ENCODE measurements around the gene CRNN.

Gene CRNN

DNA sequence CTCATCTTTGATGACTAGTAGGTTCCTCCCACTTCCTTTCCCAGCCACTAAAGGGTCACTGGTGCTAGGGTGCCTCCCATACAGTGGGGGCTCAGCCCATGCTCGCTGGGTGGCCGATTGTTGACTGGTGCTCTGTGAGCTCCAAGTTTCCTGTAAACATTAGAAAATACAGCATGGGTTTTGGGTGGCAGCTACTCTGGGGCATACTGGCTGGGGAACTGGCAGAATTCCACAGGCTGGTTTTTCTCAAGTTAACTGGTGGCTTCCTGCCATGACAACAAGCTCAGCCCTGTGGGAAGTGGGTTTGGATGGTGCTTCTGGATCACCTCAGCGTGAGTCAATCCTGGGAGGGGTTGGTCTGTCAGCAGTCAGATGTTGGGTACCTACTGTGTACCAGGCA, 28.7 kb upstream of the CRNN start:
- TF ChIP-seq, protein P1, sequence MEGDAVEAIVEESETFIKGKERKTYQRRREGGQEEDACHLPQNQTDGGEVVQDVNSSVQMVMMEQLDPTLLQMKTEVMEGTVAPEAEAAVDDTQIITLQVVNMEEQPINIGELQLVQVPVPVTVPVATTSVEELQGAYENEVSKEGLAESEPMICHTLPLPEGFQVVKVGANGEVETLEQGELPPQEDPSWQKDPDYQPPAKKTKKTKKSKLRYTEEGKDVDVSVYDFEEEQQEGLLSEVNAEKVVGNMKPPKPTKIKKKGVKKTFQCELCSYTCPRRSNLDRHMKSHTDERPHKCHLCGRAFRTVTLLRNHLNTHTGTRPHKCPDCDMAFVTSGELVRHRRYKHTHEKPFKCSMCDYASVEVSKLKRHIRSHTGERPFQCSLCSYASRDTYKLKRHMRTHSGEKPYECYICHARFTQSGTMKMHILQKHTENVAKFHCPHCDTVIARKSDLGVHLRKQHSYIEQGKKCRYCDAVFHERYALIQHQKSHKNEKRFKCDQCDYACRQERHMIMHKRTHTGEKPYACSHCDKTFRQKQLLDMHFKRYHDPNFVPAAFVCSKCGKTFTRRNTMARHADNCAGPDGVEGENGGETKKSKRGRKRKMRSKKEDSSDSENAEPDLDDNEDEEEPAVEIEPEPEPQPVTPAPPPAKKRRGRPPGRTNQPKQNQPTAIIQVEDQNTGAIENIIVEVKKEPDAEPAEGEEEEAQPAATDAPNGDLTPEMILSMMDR (conservative IDR thresholded peaks at IDR 0.05) = no peak
- no peak for TF ChIP-seq ZFX (IDR thresholded peaks at IDR 0.05)

GRCh38 chr1:152442301-152442700, 28.2 kb upstream of the CRNN start:
- H3K27ac ChIP-seq = no peak overlapping the region
- TF ChIP-seq, protein P1 (conservative IDR thresholded peaks at IDR 0.05) = no peak
- TF ChIP-seq ZFX (IDR thresholded peaks at IDR 0.05) = no peak

More for the DNA sequence above, 28.7 kb upstream of the CRNN start:
- H3K27ac ChIP-seq = no peak overlapping the region

GRCh38 chr1:152441756-152442155, 27.7 kb upstream of the CRNN start:
- H3K27ac ChIP-seq = no peak overlapping the region
- TF ChIP-seq ZFX (IDR thresholded peaks at IDR 0.05) = no peak
- TF ChIP-seq, protein P1 (conservative IDR thresholded peaks at IDR 0.05) = no peak

GRCh38 chr1:152440635-152441471, 26.8 kb upstream of the CRNN start:
- H3K27ac ChIP-seq = no peak overlapping the region
- TF ChIP-seq ZFX (IDR thresholded peaks at IDR 0.05) = no peak
- TF ChIP-seq, protein P1 (conservative IDR thresholded peaks at IDR 0.05) = peak; percentile 93

GRCh38 chr1:152436593-152437496, 22.8 kb upstream of the CRNN start:
- TF ChIP-seq, protein P1 (conservative IDR thresholded peaks at IDR 0.05) = no peak
- no peak for TF ChIP-seq ZFX (IDR thresholded peaks at IDR 0.05)
- H3K27ac ChIP-seq = no peak overlapping the region

DNA sequence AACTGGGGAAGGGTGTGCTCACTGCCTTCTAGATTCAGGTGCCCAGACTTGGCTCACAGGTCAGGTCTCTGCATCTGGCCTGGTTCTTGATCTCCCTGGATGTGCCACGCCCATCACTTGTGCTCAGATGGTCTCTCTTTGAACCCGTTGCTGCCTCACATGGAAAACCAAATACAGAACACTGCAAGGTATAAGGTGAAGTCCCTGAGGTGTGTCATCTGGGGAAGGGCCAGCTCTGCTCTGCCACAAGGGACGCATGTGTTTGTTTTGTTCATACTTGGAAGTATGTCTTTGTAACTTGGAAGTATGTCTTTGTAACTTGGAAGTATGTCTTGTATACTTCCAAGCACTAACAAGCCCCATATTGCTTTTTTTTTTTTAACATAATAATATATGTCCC, 13.4 kb upstream of the CRNN start:
- H3K27ac ChIP-seq = no peak overlapping the region
- TF ChIP-seq, protein P1 (conservative IDR thresholded peaks at IDR 0.05) = no peak

DNA sequence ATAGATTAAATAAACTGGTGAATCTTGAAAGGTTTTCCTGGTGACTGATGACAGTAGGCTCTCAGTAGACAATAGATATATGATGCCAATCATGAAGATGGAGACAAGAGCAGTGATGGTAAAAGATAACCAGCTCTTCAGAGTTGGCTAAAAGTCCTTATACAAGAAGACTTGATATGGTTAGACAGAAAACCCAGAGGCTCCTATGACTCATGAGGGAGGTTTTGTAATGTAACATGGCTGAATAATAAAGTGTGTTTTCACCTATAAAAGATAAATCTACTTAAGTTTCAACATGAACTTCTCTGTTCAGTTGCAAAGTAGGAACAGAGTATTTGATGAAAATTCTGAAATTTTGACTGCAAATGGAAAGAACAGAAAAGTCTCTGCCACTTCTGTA, 12.7 kb upstream of the CRNN start:
- no peak overlapping the region for H3K27ac ChIP-seq
- TF ChIP-seq ZFX (IDR thresholded peaks at IDR 0.05) = no peak
- TF ChIP-seq, protein P1 (conservative IDR thresholded peaks at IDR 0.05) = no peak

Measured in C4-2B (cell line).